K562 (cell line): Measurements from ENCODE around the gene SEC23A. TPM values are rescaled to one million over a fixed set of nuclear protein-coding genes. Genes with fewer than 3 reads are reported as not detected.

Source experiments
- ATAC-seq: fragments of 200-7000 bp; cut with Tn5 transposase; 3 replicates; pipeline ENCODE4 v1.9.1; 2020; ENCODE audit warnings: moderate library complexity
- BruUV-seq: library from RNA; stranded (reverse); fragments of 400-500 nt; replicated peaks from 2 replicates; lab custom pipeline; 2021; lab: Mats Ljungman, UMichigan
- CTCF ChIA-PET: fragments of 300-600 bp; formaldehyde crosslinking; extraction: SDS; loops from one replicate; lab custom pipeline; 2021; ENCODE audit warnings: low intra/inter-chr PET ratio; lab: Yijun Ruan, JAX
- POLR2A ChIA-PET: fragments of 300-600, 350-650 bp; sonication (Branson Sonifier 250); formaldehyde crosslinking; extraction: SDS; loops from one replicate; lab custom pipeline; 2021; ENCODE audit warnings: antibody characterized with exemption, inconsistent platforms; lab: Yijun Ruan, JAX
- DNase-seq, 4 experiments: peaks; one replicate each; pipeline versions ENCODE4 v3.0.0 to v3.0.0-alpha.2; 2011 to 2018; ENCODE audit warnings: low spot score in 3 of 4, mixed read lengths in 3 of 4; ENCODE audit errors: extremely low read depth in 1 of 4
- FAIRE-seq: peaks from 2 replicates; lab custom pipeline; 2011; peaks lifted over from hg19 to GRCh38; lab: Jason Lieb, UNC
- H2AFZ ChIP-seq: 2 replicates; pipeline ENCODE4 v1.6.0; 2011; ENCODE audit warnings: low read depth, low read length, control low read depth, inconsistent platforms
- H3K27ac ChIP-seq: fragments of 200-600 bp; 3 replicates; pipeline ENCODE4 v1.8.0; 2011; ENCODE audit warnings: low read depth, mild to moderate bottlenecking, control low read depth, inconsistent platforms, low read length, moderate library complexity, mixed read lengths; ENCODE audit errors: extremely low read depth
- H3K27me3 ChIP-seq, 2 experiments: fragments of 300-600 bp in 1 of 2; 2 replicates in 1 of 2; 3 replicates in 1 of 2; pipeline versions ENCODE4 v1.6.0 to v1.8.0; 2011; ENCODE audit warnings: inconsistent platforms in 2 of 2, low read length in 2 of 2, mild to moderate bottlenecking in 1 of 2, mixed read lengths in 1 of 2, moderate library complexity in 1 of 2; ENCODE audit not compliant: control insufficient read depth in 2 of 2, insufficient read depth in 2 of 2
- H3K36me3 ChIP-seq: fragments of 300-600 bp; 3 replicates; pipeline ENCODE4 v1.8.0; 2011; ENCODE audit warnings: mild to moderate bottlenecking, low read length, inconsistent platforms; ENCODE audit not compliant: control insufficient read depth, insufficient read depth
- H3K4me1 ChIP-seq, 2 experiments: fragments of 200-600 bp in 1 of 2; replicated peaks in 1 of 2; 2 replicates in 1 of 2; 3 replicates in 1 of 2; pipeline versions ENCODE4 v1.5.1 to v1.8.0; 2011; ENCODE audit warnings: inconsistent platforms in 2 of 2, low read length in 2 of 2, mild to moderate bottlenecking in 1 of 2, mixed read lengths in 1 of 2, moderate library complexity in 1 of 2; ENCODE audit not compliant: control insufficient read depth in 2 of 2, insufficient read depth in 2 of 2
- H3K4me2 ChIP-seq: 2 replicates; pipeline ENCODE4 v1.6.1; 2011; ENCODE audit warnings: low read length, control low read depth, inconsistent platforms, mixed read lengths; ENCODE audit not compliant: insufficient read depth
- H3K4me3 ChIP-seq: fragments of 200-600 bp; sonication (generic), shearing (Covaris generic); 2 replicates; pipeline ENCODE4 v1.5.1; 2016; ENCODE audit warnings: control low read depth, inconsistent platforms
- H3K79me2 ChIP-seq: fragments of 200-600 bp; 3 replicates; pipeline ENCODE4 v1.8.0; 2011; ENCODE audit warnings: low read length, inconsistent platforms; ENCODE audit not compliant: control insufficient read depth, insufficient read depth
- H3K9ac ChIP-seq, 2 experiments: 2 replicates each; pipeline versions ENCODE4 v1.6.0 to v1.6.1; 2011; ENCODE audit warnings: low read depth in 2 of 2, low read length in 2 of 2, control low read depth in 1 of 2, inconsistent platforms in 1 of 2, mild to moderate bottlenecking in 1 of 2, mixed read lengths in 1 of 2; ENCODE audit not compliant: insufficient read depth in 1 of 2
- H3K9me1 ChIP-seq: one replicate; pipeline ENCODE4 v1.6.0; 2011; ENCODE audit warnings: inconsistent platforms, mild to moderate bottlenecking, low read length, moderate library complexity; ENCODE audit not compliant: control insufficient read depth, insufficient read depth
- H3K9me3 ChIP-seq: replicated peaks from 2 replicates; pipeline ENCODE4 v1.5.1; 2011; ENCODE audit warnings: low read depth, low read length, inconsistent platforms; ENCODE audit not compliant: control insufficient read depth, insufficient read depth
- H4K20me1 ChIP-seq: replicated peaks from 2 replicates; pipeline ENCODE4 v1.6.1; 2011; ENCODE audit warnings: low read length, inconsistent platforms, mixed read lengths; ENCODE audit not compliant: control insufficient read depth, insufficient read depth
- BMI1 ChIP-seq: fragments of 150-350 bp; IDR thresholded peaks from 2 replicates; pipeline ENCODE4 v1.6.1; 2014; ENCODE audit warnings: low read length
- ESRRA ChIP-seq: fragments of 450-650 bp; IDR thresholded peaks from 2 replicates; pipeline ENCODE4 v1.6.1; 2014; ENCODE audit warnings: low read depth, mild to moderate bottlenecking, moderate library complexity, borderline replicate concordance
- FUS ChIP-seq: fragments of 200-400 bp; formaldehyde crosslinking; optimal IDR thresholded peaks from 2 replicates; pipeline ENCODE3; 2017; ENCODE audit warnings: low read depth, low read length
- GATA2 ChIP-seq: sonication (generic); formaldehyde crosslinking; IDR thresholded peaks from 2 replicates; pipeline ENCODE4 v1.4.0; 2020; ENCODE audit warnings: mild to moderate bottlenecking, missing genetic modification reagents
- HSF4 ChIP-seq: fragments of 250-450 bp; sonication (Bioruptor Pico); IDR thresholded peaks from 2 replicates; pipeline ENCODE4 v2.1.2; 2022; ENCODE audit warnings: mild to moderate bottlenecking, moderate library complexity, borderline replicate concordance
- MAZ ChIP-seq, 2 experiments: fragments of 450-650 bp in 1 of 2; sonication (generic) in 1 of 2; formaldehyde crosslinking; IDR thresholded peaks in 1 of 2; conservative IDR thresholded peaks in 1 of 2; 2 replicates each; pipeline versions ENCODE4 v1.4.0 to v1.5.0; 2020; ENCODE audit warnings: mild to moderate bottlenecking in 1 of 2, missing genetic modification reagents in 1 of 2
- MCM5 ChIP-seq: fragments of 450-650 bp; IDR thresholded peaks from 2 replicates; pipeline ENCODE4 v1.6.1; 2016; ENCODE audit warnings: low read depth
- NFATC3 ChIP-seq: fragments of 450-650 bp; IDR thresholded peaks from 2 replicates; pipeline ENCODE4 v1.6.1; 2017; ENCODE audit warnings: mild to moderate bottlenecking
- PHF20 ChIP-seq: fragments of 450-650 bp; IDR thresholded peaks from 2 replicates; pipeline ENCODE4 v1.6.1; 2018; ENCODE audit not compliant: partially characterized antibody
- PHF8 ChIP-seq: fragments of 200-600 bp; sonication (generic); IDR thresholded peaks from 2 replicates; pipeline ENCODE4 v1.6.1; 2012; ENCODE audit warnings: mixed run types, mild to moderate bottlenecking, inconsistent platforms, low read length, moderate library complexity, borderline replicate concordance
- PRPF4 ChIP-seq: fragments of 200-400 bp; formaldehyde crosslinking; IDR thresholded peaks from one replicate; pipeline ENCODE4 v1.6.1; 2017; ENCODE audit warnings: low read length, low read depth, mild to moderate bottlenecking; ENCODE audit not compliant: insufficient read depth, poor library complexity, severe bottlenecking
- SP1 ChIP-seq: sonication (generic); formaldehyde crosslinking; IDR thresholded peaks from 2 replicates; pipeline ENCODE4 v1.8.1; 2022; ENCODE audit warnings: mild to moderate bottlenecking, missing genetic modification reagents
- YBX1 ChIP-seq: fragments of 450-650 bp; IDR thresholded peaks from 2 replicates; pipeline ENCODE4 v1.7.1; 2016; ENCODE audit warnings: mild to moderate bottlenecking
- WGBS: fragments of 100-300 bp; shearing (Covaris generic); methylation state at CpG from one replicate; pipeline ENCODE4 v1.1.6; 2016; ENCODE audit warnings: low coverage, mixed read lengths; ENCODE audit not compliant: insufficient coverage; ENCODE audit errors: missing lambda C conversion rate; 5-methylcytosine and 5-hydroxymethylcytosine counted together
- in situ Hi-C: fragments of 300-500 bp; cut with MboI; formaldehyde crosslinking; loops from 4 replicates; pipeline ENCODE4 v1.15.0; 2018; ENCODE audit warnings: inconsistent platforms, mixed read lengths
- intact Hi-C: fragments of 100-400 bp; cut with micrococcal nuclease; formaldehyde crosslinking; loops from 2 replicates; pipeline ENCODE4 v1.14.2; 2022
- polyA plus RNA-seq, 8 experiments: library from polyadenylated mRNA; depleted of rRNA in 4 of 8; stranded (reverse) in 5 of 8; unstranded in 3 of 8; fragments of >200 nt; fragmentation: Nextera tagmentation in 2 of 8; fragmentation: Illumina TruSeq in 1 of 8; extraction: Ambion mirVana in 2 of 8; extraction: Trizol in 1 of 8; gene quantifications; 2 replicates each; pipeline versions ENCODE4 v1.2.1 to v1.2.3, GENCODE V29; 2011 to 2014; ENCODE audit warnings: inconsistent platforms in 1 of 8, missing spikeins in 1 of 8
- total RNA-seq, 7 experiments: library from RNA; depleted of rRNA in 6 of 7; stranded (reverse); fragments of >200 nt in 6 of 7; fragmentation: Illumina TruSeq in 2 of 7; extraction: Trizol in 2 of 7; gene quantifications; 2 replicates each; pipeline versions ENCODE4 v1.2.1 to v1.2.3, GENCODE V29; 2011 to 2021; ENCODE audit warnings: low replicate concordance in 1 of 7
- TF ChIP-seq, protein P1 (sequence below): fragments of 250-450 bp; sonication (Bioruptor Pico); IDR thresholded peaks from 2 replicates; pipeline ENCODE4 v1.8.0; 2022; ENCODE audit warnings: moderate library complexity, mild to moderate bottlenecking, inconsistent platforms
- TF ChIP-seq, protein P2 (sequence below): fragments of 250-450 bp; sonication (Bioruptor Pico); IDR thresholded peaks from 2 replicates; pipeline ENCODE4 v1.8.0; 2022; ENCODE audit warnings: moderate library complexity, mild to moderate bottlenecking, inconsistent platforms

The SEC23A gene
- total and polyA plus RNA-seq, 9 of the 15 experiments (the other 6 are each of a cell fraction or from before 2014, with no cell fraction given) = 5.5 to 47.0 (median 14.5) TPM

DNA sequence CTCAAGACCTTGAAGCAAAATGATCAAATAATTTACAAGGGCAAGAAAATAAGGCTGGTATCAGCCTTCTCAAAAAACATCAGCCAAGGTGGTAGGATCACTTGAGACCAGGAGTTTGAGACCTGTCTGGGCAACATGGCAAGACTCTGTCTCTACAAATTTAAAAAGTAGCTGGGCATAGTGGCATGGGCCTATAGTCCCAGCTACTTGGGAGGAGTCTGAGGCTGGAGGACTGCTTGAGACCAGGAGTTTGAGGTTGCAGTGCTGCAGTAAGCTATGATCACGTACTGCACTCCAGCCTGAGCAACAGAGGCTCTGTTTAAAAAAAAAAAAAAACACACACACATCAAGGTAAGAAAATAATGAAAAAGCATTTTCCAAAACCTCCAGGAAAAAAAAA, 22.1 kb downstream of the SEC23A start:
- Histone ChIP-seq H3K36me3 (peaks cover 12% of the 10 kb centered on the region; the same call in 1 of the 3 replicates), H3K9ac (no peak overlapping the region), H2AFZ (no peak overlapping the region), H3K27ac (no peak overlapping the region), H3K27me3 (no peaks in the 10 kb centered on the region), H4K20me1 (no peaks in the 10 kb centered on the region), H3K4me3 (no peak overlapping the region), H3K79me2 (no peaks in the 10 kb centered on the region), H3K9me1 (no peaks in the 10 kb centered on the region), H3K4me1 (no peaks in the 10 kb centered on the region), H3K4me2 (no peak overlapping the region), H3K9me3 (no peaks in the 10 kb centered on the region)
- ChIA-PET POLR2A (interaction anchor here (1.1 kb wide), 1 partner anchor 94 kb away, joined by 4 read pairs; the partner anchor contains the start of gene PNN), CTCF (no interaction called here)
- DNase-seq (no peak), ATAC-seq (no peak), FAIRE-seq (no peak)
- no TSS peak for BruUV-seq
- in situ Hi-C loops = no loop called here
- TF ChIP-seq MCM5 (no peak), NFATC3 (no peak), FUS (no peak), PHF20 (no peak), ESRRA (no peak), GATA2 (CRISPR knock-in tag) (no peak), SP1 (CRISPR knock-in tag) (no peak), BMI1 (no peak), HSF4 (CRISPR knock-in tag) (no peak), PRPF4 (no peak), YBX1 (no peak), MAZ (CRISPR knock-in tag; conservative IDR thresholded peaks at IDR 0.05 in 1 of 2, IDR thresholded peaks at IDR 0.05 in 1 of 2) (no peak), PHF8 (no peak)
- TF ChIP-seq, protein P1, sequence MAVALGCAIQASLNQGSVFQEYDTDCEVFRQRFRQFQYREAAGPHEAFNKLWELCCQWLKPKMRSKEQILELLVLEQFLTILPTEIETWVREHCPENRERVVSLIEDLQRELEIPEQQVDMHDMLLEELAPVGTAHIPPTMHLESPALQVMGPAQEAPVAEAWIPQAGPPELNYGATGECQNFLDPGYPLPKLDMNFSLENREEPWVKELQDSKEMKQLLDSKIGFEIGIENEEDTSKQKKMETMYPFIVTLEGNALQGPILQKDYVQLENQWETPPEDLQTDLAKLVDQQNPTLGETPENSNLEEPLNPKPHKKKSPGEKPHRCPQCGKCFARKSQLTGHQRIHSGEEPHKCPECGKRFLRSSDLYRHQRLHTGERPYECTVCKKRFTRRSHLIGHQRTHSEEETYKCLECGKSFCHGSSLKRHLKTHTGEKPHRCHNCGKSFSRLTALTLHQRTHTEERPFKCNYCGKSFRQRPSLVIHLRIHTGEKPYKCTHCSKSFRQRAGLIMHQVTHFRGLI (CRISPR knock-in tag) = no peak
- TF ChIP-seq, protein P2, sequence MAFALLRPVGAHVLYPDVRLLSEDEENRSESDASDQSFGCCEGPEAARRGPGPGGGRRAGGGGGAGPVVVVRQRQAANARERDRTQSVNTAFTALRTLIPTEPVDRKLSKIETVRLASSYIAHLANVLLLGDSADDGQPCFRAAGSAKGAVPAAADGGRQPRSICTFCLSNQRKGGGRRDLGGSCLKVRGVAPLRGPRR (CRISPR knock-in tag) = no peak
- intact Hi-C loops = no loop called here
- WGBS = 100% methylated on average over 1 of the region's 1 CpG
